ENCODE results near the gene ANKRD55.

GRCh38 chr5:56279979-56280378 is 46.8 kb upstream of the ANKRD55 start:
- TF ChIP-seq HDGF (IDR thresholded peaks at IDR 0.05; ENCODE audit: borderline replicate concordance) (no peak), FOXK2 (IDR thresholded peaks at IDR 0.05) (no peak), SP1 (IDR thresholded peaks at IDR 0.05) (no peak), SUZ12 (IDR thresholded peaks at IDR 0.05) (no peak), CTBP1 (IDR thresholded peaks at IDR 0.05; ENCODE audit: borderline replicate concordance) (no peak), TARDBP (IDR thresholded peaks at IDR 0.05) (no peak), NFRKB (IDR thresholded peaks at IDR 0.05) (no peak), LEF1 (IDR thresholded peaks at IDR 0.05; ENCODE audit: borderline replicate concordance) (no peak)

Measured in HEK293T (cell line).